ENCODE data around the gene PAX5.

The PAX5 gene

GRCh38 chr9:36961051-36961450 is 73.0 kb downstream of the PAX5 start:
- no peaks in the 10 kb centered on the region for H3K36me3 ChIP-seq (ENCODE audit: control insufficient read depth, insufficient read depth, low read length)

GRCh38 chr9:36960575-36960955 is 73.5 kb downstream of the PAX5 start:
- no peak overlapping the region for H3K4me3 ChIP-seq (ENCODE audit: insufficient read depth, low read depth, low read length)
- no peaks in the 10 kb centered on the region for H3K36me3 ChIP-seq (ENCODE audit: control insufficient read depth, insufficient read depth, low read length)
- H3K4me1 ChIP-seq (ENCODE audit: control insufficient read depth, insufficient read depth, low read length): peaks cover 3% of the 10 kb centered on the region
- no peaks in the 10 kb centered on the region for H3K27me3 ChIP-seq (ENCODE audit: control insufficient read depth, insufficient read depth, low read length, poor library complexity, severe bottlenecking)
- H3K9me3 ChIP-seq (ENCODE audit: control insufficient read depth, low read length): no peaks in the 10 kb centered on the region
- H3K27ac ChIP-seq (ENCODE audit: insufficient read depth, low read depth, low read length, poor library complexity, severe bottlenecking): no peak overlapping the region
- 94 to 96% methylated on average over 7 of the region's 7 CpGs for WGBS, 2 experiments

More at GRCh38 chr9:36961051-36961450, 73.0 kb downstream of the PAX5 start:
- peaks cover 3% of the 10 kb centered on the region for H3K4me1 ChIP-seq (ENCODE audit: control insufficient read depth, insufficient read depth, low read length)
- H3K9me3 ChIP-seq (ENCODE audit: control insufficient read depth, low read length): no peaks in the 10 kb centered on the region
- no peak overlapping the region for H3K4me3 ChIP-seq (ENCODE audit: insufficient read depth, low read depth, low read length)
- H3K27ac ChIP-seq (ENCODE audit: insufficient read depth, low read depth, low read length, poor library complexity, severe bottlenecking): no peak overlapping the region
- no peaks in the 10 kb centered on the region for H3K27me3 ChIP-seq (ENCODE audit: control insufficient read depth, insufficient read depth, low read length, poor library complexity, severe bottlenecking)
- WGBS, 2 experiments: 75 to 80% methylated on average over 4 of the region's 4 CpGs

DNA sequence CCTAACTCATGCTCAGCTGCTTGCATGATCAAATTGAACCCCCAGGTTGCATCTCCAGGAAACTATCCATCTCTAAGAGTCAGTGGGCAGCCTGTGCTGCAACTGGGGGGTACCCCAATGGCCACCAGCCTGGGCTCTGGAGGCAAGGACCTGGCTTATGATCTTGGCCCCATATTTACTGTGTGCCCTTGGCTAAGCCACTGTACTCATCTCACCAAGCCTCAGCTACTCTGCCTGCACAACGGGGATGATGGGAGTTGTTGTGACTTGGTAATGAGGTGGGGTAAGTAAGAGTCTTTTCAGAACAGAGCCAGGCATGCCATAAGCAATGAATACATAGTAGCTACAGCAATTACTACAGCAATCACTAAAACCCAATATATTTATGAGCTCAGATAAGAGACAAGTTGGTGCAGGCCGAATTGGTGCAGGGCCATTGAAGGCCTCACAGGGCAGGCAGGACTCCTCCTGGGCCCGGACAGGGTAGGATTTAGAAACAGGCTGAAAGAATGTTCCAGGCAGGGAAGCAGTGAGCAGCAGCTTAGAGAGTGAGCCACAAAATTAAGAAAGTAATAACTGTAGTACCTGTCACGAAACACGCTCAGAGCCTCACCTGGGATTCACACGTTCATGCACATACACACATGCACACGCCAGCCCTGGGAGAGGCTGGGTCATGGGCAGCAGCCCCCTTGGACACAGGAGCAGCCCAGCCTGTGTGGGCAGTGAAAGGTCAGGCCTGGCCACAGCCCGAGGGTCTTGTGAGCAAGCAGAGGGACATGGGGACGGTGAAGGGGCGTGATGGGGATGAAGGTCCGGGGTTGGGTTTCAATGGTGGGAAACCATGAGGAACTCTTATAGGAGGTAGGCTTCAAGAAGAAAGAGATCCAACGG is 74.1 kb downstream of the PAX5 start:
- no peaks in the 10 kb centered on the region for H3K27me3 ChIP-seq (ENCODE audit: control insufficient read depth, insufficient read depth, low read length, poor library complexity, severe bottlenecking)
- 95 to 97% methylated on average over 12 of the region's 12 CpGs for WGBS, 2 experiments
- no peaks in the 10 kb centered on the region for H3K9me3 ChIP-seq (ENCODE audit: control insufficient read depth, low read length)
- H3K36me3 ChIP-seq (ENCODE audit: control insufficient read depth, insufficient read depth, low read length): no peaks in the 10 kb centered on the region
- peaks cover 3% of the 10 kb centered on the region for H3K4me1 ChIP-seq (ENCODE audit: control insufficient read depth, insufficient read depth, low read length)
- H3K27ac ChIP-seq (ENCODE audit: insufficient read depth, low read depth, low read length, poor library complexity, severe bottlenecking): no peak overlapping the region
- H3K4me3 ChIP-seq (ENCODE audit: insufficient read depth, low read depth, low read length): no peak overlapping the region

- no peaks in the 10 kb centered on the region for H3K36me3 ChIP-seq (ENCODE audit: control insufficient read depth, insufficient read depth, low read length)
- no peaks in the 10 kb centered on the region for H3K27me3 ChIP-seq (ENCODE audit: control insufficient read depth, insufficient read depth, low read length, poor library complexity, severe bottlenecking)
- H3K27ac ChIP-seq (ENCODE audit: insufficient read depth, low read depth, low read length, poor library complexity, severe bottlenecking): no peak overlapping the region
- H3K9me3 ChIP-seq (ENCODE audit: control insufficient read depth, low read length): no peaks in the 10 kb centered on the region
- WGBS, 2 experiments: 86 to 93% methylated on average over 9 of the region's 9 CpGs
- peaks cover 2% of the 10 kb centered on the region for H3K4me1 ChIP-seq (ENCODE audit: control insufficient read depth, insufficient read depth, low read length)
- H3K4me3 ChIP-seq (ENCODE audit: insufficient read depth, low read depth, low read length): no peak overlapping the region
Measured at GRCh38 chr9:36956908-36957307, 77.2 kb downstream of the PAX5 start.

- Histone ChIP-seq H3K9me3 (ENCODE audit: control insufficient read depth, low read length) (no peaks in the 10 kb centered on the region), H3K27me3 (ENCODE audit: control insufficient read depth, insufficient read depth, low read length, poor library complexity, severe bottlenecking) (no peaks in the 10 kb centered on the region), H3K36me3 (ENCODE audit: control insufficient read depth, insufficient read depth, low read length) (no peaks in the 10 kb centered on the region), H3K4me1 (ENCODE audit: control insufficient read depth, insufficient read depth, low read length) (no peaks in the 10 kb centered on the region), H3K4me3 (ENCODE audit: insufficient read depth, low read depth, low read length) (no peak overlapping the region), H3K27ac (ENCODE audit: insufficient read depth, low read depth, low read length, poor library complexity, severe bottlenecking) (no peak overlapping the region)
- 56 to 57% methylated on average over 4 of the region's 4 CpGs for WGBS, 2 experiments
Measured at GRCh38 chr9:36950389-36950788, 83.7 kb downstream of the PAX5 start.

DNA sequence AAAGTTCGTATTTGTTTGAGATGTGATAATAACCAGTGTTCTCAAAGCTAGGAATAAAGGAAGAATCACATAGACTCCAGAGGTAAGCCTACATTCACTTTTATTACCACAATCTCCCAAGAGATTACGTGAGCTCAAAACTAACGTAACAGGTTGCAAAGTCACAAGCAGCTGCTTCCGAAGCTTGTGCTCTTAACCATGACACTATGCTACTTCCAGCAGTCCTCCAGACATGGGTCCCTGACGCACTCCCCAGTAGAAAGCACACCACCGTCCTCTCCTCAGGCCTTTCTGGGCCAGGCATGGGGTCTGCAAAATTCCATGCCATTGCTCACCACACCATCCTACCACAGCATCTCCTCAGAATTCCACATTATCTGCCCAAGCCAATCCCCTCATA is 84.6 kb downstream of the PAX5 start:
- H3K4me1 ChIP-seq (ENCODE audit: control insufficient read depth, insufficient read depth, low read length): no peaks in the 10 kb centered on the region
- no peak overlapping the region for H3K4me3 ChIP-seq (ENCODE audit: insufficient read depth, low read depth, low read length)
- H3K27me3 ChIP-seq (ENCODE audit: control insufficient read depth, insufficient read depth, low read length, poor library complexity, severe bottlenecking): no peaks in the 10 kb centered on the region
- H3K36me3 ChIP-seq (ENCODE audit: control insufficient read depth, insufficient read depth, low read length): no peaks in the 10 kb centered on the region
- H3K9me3 ChIP-seq (ENCODE audit: control insufficient read depth, low read length): no peaks in the 10 kb centered on the region
- no peak overlapping the region for H3K27ac ChIP-seq (ENCODE audit: insufficient read depth, low read depth, low read length, poor library complexity, severe bottlenecking)
- WGBS, 2 experiments: 92 to 93% methylated on average over 6 of the region's 6 CpGs

GRCh38 chr9:36948051-36948450 is 86.0 kb downstream of the PAX5 start:
- 89% methylated on average over 11 to 12 of the region's 13 CpGs for WGBS, 2 experiments
- Histone ChIP-seq H3K4me3 (ENCODE audit: insufficient read depth, low read depth, low read length) (no peak overlapping the region), H3K9me3 (ENCODE audit: control insufficient read depth, low read length) (no peaks in the 10 kb centered on the region), H3K36me3 (ENCODE audit: control insufficient read depth, insufficient read depth, low read length) (no peaks in the 10 kb centered on the region), H3K27me3 (ENCODE audit: control insufficient read depth, insufficient read depth, low read length, poor library complexity, severe bottlenecking) (no peaks in the 10 kb centered on the region), H3K4me1 (ENCODE audit: control insufficient read depth, insufficient read depth, low read length) (no peaks in the 10 kb centered on the region), H3K27ac (ENCODE audit: insufficient read depth, low read depth, low read length, poor library complexity, severe bottlenecking) (no peak overlapping the region)

DNA sequence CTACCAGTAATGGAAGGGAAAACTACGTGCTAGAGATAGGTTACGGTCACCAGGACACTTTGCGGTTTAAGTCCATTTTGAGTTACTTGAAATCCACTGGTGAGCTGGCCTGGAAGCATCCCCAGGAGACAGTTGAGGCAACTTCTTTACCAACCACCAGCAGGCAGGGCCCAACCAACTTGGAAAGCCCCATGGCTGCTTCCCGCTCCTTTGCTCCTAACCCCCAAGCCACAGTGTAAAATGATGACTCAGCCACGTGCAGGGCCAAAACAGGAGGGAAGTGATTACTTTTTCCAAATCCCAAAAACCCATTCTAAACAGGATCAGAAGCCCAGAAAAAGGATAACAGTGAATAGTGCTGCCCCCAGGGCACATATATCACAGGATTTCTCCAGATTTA is 87.4 kb downstream of the PAX5 start:
- no peaks in the 10 kb centered on the region for H3K4me1 ChIP-seq (ENCODE audit: control insufficient read depth, insufficient read depth, low read length)
- no peak overlapping the region for H3K27ac ChIP-seq (ENCODE audit: insufficient read depth, low read depth, low read length, poor library complexity, severe bottlenecking)
- H3K27me3 ChIP-seq (ENCODE audit: control insufficient read depth, insufficient read depth, low read length, poor library complexity, severe bottlenecking): no peaks in the 10 kb centered on the region
- WGBS, 2 experiments: 81 to 88% methylated on average over 5 of the region's 5 CpGs
- no peaks in the 10 kb centered on the region for H3K36me3 ChIP-seq (ENCODE audit: control insufficient read depth, insufficient read depth, low read length)
- H3K4me3 ChIP-seq (ENCODE audit: insufficient read depth, low read depth, low read length): no peak overlapping the region
- no peaks in the 10 kb centered on the region for H3K9me3 ChIP-seq (ENCODE audit: control insufficient read depth, low read length)

DNA sequence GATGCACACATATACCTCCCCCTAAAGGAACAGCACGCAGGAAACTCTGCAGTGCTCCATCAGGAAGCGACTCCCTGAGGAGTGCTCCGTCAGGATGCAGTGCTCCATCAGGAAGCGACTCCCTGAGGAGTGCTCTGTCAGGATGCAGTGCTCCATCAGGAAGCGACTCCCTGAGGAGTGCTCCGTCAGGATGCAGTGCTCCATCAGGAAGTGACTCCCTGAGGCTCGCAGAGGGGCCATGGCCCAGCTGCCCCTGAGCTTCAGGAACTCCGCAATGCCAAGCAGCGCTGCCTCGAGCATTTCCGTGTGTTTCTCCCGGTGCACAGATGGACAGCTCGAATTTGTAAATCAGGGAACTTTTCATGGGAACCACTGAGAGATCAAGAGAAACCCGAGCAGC is 88.1 kb downstream of the PAX5 start:
- Histone ChIP-seq H3K36me3 (ENCODE audit: control insufficient read depth, insufficient read depth, low read length) (no peaks in the 10 kb centered on the region), H3K4me3 (ENCODE audit: insufficient read depth, low read depth, low read length) (no peak overlapping the region), H3K27ac (ENCODE audit: insufficient read depth, low read depth, low read length, poor library complexity, severe bottlenecking) (no peak overlapping the region), H3K4me1 (ENCODE audit: control insufficient read depth, insufficient read depth, low read length) (no peaks in the 10 kb centered on the region), H3K9me3 (ENCODE audit: control insufficient read depth, low read length) (no peaks in the 10 kb centered on the region), H3K27me3 (ENCODE audit: control insufficient read depth, insufficient read depth, low read length, poor library complexity, severe bottlenecking) (no peaks in the 10 kb centered on the region)
- WGBS, 2 experiments: 93% methylated on average over 14 of the region's 14 CpGs

DNA sequence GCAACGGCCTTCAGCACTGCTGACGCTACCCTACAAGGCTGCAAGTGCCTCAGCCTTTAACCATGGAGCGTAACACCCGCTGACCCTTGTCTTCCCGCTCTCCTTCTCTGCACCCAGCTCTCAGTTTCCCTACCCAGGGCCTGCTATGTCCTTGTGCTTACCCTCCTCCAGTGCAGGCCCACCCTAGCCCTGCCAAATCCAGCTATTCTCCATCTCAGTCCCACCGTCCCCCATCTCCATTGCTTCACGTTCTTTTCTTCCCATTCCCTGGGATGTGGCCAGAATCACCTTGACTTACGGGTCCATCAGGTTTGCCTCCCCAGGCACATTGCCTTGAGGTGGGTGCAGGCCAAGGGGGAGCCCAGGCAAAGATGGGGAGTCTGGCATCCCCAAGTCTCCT is 91.2 kb downstream of the PAX5 start:
- Histone ChIP-seq H3K36me3 (ENCODE audit: control insufficient read depth, insufficient read depth, low read length) (no peaks in the 10 kb centered on the region), H3K27ac (ENCODE audit: insufficient read depth, low read depth, low read length, poor library complexity, severe bottlenecking) (no peak overlapping the region), H3K27me3 (ENCODE audit: control insufficient read depth, insufficient read depth, low read length, poor library complexity, severe bottlenecking) (no peaks in the 10 kb centered on the region), H3K4me1 (ENCODE audit: control insufficient read depth, insufficient read depth, low read length) (no peaks in the 10 kb centered on the region), H3K4me3 (ENCODE audit: insufficient read depth, low read depth, low read length) (no peak overlapping the region), H3K9me3 (ENCODE audit: control insufficient read depth, low read length) (no peaks in the 10 kb centered on the region)
- WGBS, 2 experiments: 93 to 95% methylated on average over 8 of the region's 8 CpGs
